SK-N-SH treated with all-trans-retinoic acid at 6 μM for 48 hours (cell line): Measurements from ENCODE around the gene ULK3.

ENCODE experiments used
- ATAC-seq: fragments of 200-7000 bp; cut with Tn5 transposase; 3 replicates; pipeline ENCODE4 v1.9.1; 2020; ENCODE audit warnings: mild to moderate bottlenecking, moderate library complexity
- ARNTL ChIP-seq: fragments of 450-650 bp; formaldehyde crosslinking; IDR thresholded peaks from 2 replicates; pipeline ENCODE4 v1.5.0; 2020; ENCODE audit warnings: low read depth, mild to moderate bottlenecking, moderate library complexity, borderline replicate concordance
- BACH2 ChIP-seq: fragments of 250-450 bp; sonication (Bioruptor Pico); IDR thresholded peaks from 2 replicates; pipeline ENCODE4 v1.9.0; 2021; ENCODE audit warnings: mild to moderate bottlenecking, borderline replicate concordance
- CREB5 ChIP-seq: fragments of 250-450 bp; sonication (Bioruptor Pico); IDR thresholded peaks from 2 replicates; pipeline ENCODE4 v1.5.1; 2020; ENCODE audit warnings: low read depth, mild to moderate bottlenecking, moderate library complexity
- CSDC2 ChIP-seq: fragments of 250-450 bp; sonication (Bioruptor Pico); IDR thresholded peaks from 2 replicates; pipeline ENCODE4 v1.5.0; 2020; ENCODE audit warnings: mild to moderate bottlenecking, moderate library complexity
- CSRNP3 ChIP-seq: fragments of 250-450 bp; sonication (Bioruptor Pico); IDR thresholded peaks from 2 replicates; pipeline ENCODE4 v1.5.1; 2021; ENCODE audit warnings: mild to moderate bottlenecking, moderate library complexity
- ESRRG ChIP-seq: fragments of 250-450 bp; sonication (Bioruptor Pico); IDR thresholded peaks from 2 replicates; pipeline ENCODE4 v1.6.1; 2021; ENCODE audit warnings: mild to moderate bottlenecking
- GLIS3 ChIP-seq: fragments of 250-450 bp; sonication (Bioruptor Pico); IDR thresholded peaks from 2 replicates; pipeline ENCODE4 v1.5.0; 2020; ENCODE audit warnings: mild to moderate bottlenecking, moderate library complexity
- ISL1 ChIP-seq: fragments of 250-450 bp; sonication (Bioruptor Pico); IDR thresholded peaks from 2 replicates; pipeline ENCODE4 v2.1.2; 2022; ENCODE audit warnings: mild to moderate bottlenecking, moderate library complexity
- OSR1 ChIP-seq: fragments of 250-450 bp; sonication (Bioruptor Pico); IDR thresholded peaks from 2 replicates; pipeline ENCODE4 v1.8.0; 2022; ENCODE audit warnings: moderate library complexity, mild to moderate bottlenecking, inconsistent platforms
- PATZ1 ChIP-seq: fragments of 250-450 bp; sonication (Bioruptor Pico); IDR thresholded peaks from 2 replicates; pipeline ENCODE4 v1.8.0; 2020; ENCODE audit warnings: mild to moderate bottlenecking, moderate library complexity, borderline replicate concordance
- POU6F1 ChIP-seq: fragments of 250-450 bp; sonication (Bioruptor Pico); IDR thresholded peaks from 2 replicates; pipeline ENCODE4 v1.8.0; 2021; ENCODE audit warnings: low read depth, mild to moderate bottlenecking, moderate library complexity, borderline replicate concordance
- RARB ChIP-seq: fragments of 250-450 bp; sonication (Bioruptor Pico); IDR thresholded peaks from 2 replicates; pipeline ENCODE4 v1.8.0; 2021; ENCODE audit warnings: mild to moderate bottlenecking, moderate library complexity
- SNAI2 ChIP-seq: fragments of 250-450 bp; sonication (Bioruptor Pico); IDR thresholded peaks from 2 replicates; pipeline ENCODE4 v1.5.0; 2020; ENCODE audit warnings: mild to moderate bottlenecking, moderate library complexity
- TCF4 ChIP-seq: fragments of 250-450 bp; sonication (Bioruptor Pico); IDR thresholded peaks from 2 replicates; pipeline ENCODE4 v1.8.0; 2021; ENCODE audit warnings: mild to moderate bottlenecking, moderate library complexity, borderline replicate concordance
- TOX ChIP-seq: fragments of 250-450 bp; sonication (Bioruptor Pico); IDR thresholded peaks from 2 replicates; pipeline ENCODE4 v1.8.0; 2021; ENCODE audit warnings: mild to moderate bottlenecking, moderate library complexity, borderline replicate concordance
- ZC3H10 ChIP-seq: fragments of 250-450 bp; sonication (Bioruptor Pico); IDR thresholded peaks from 2 replicates; pipeline ENCODE4 v1.5.1; 2021; ENCODE audit warnings: mild to moderate bottlenecking, moderate library complexity
- ZFP3 ChIP-seq: fragments of 250-450 bp; sonication (Bioruptor Pico); IDR thresholded peaks from 2 replicates; pipeline ENCODE4 v1.5.0; 2020; ENCODE audit warnings: mild to moderate bottlenecking, moderate library complexity
- ZFP30 ChIP-seq: fragments of 450-650 bp; formaldehyde crosslinking; IDR thresholded peaks from 2 replicates; pipeline ENCODE4 v1.5.0; 2022; ENCODE audit warnings: mild to moderate bottlenecking, moderate library complexity
- ZNF565 ChIP-seq: fragments of 450-650 bp; formaldehyde crosslinking; conservative IDR thresholded peaks from 2 replicates; pipeline ENCODE4 v1.5.0; 2020; ENCODE audit warnings: low read depth, mild to moderate bottlenecking, moderate library complexity
- ZNF70 ChIP-seq: fragments of 450-650 bp; formaldehyde crosslinking; IDR thresholded peaks from 2 replicates; pipeline ENCODE4 v1.5.0; 2020; ENCODE audit warnings: mild to moderate bottlenecking, moderate library complexity
- ZNF8 ChIP-seq: fragments of 450-650 bp; formaldehyde crosslinking; IDR thresholded peaks from 2 replicates; pipeline ENCODE4 v1.5.0; 2020; ENCODE audit warnings: mild to moderate bottlenecking, moderate library complexity

Gene ULK3

GRCh38 chr15:74845581-74845980 is 2.6 kb upstream of the ULK3 start:
- no peak for ATAC-seq

GRCh38 chr15:74845208-74845568 is 2.2 kb upstream of the ULK3 start:
- no peak for ATAC-seq
- no peak for TF ChIP-seq ZNF8 (CRISPR knock-in tag)
- TF ChIP-seq RARB (CRISPR knock-in tag), result no peak
- TF ChIP-seq ZFP3, result no peak
- no peak for TF ChIP-seq TOX (CRISPR knock-in tag)
- no peak for TF ChIP-seq ZFP30
- TF ChIP-seq ISL1 (CRISPR knock-in tag), result no peak
- TF ChIP-seq CSDC2 (CRISPR knock-in tag), result no peak
- no peak for TF ChIP-seq PATZ1 (CRISPR knock-in tag)
- no peak for TF ChIP-seq TCF4 (CRISPR knock-in tag)
- TF ChIP-seq SNAI2, result no peak
- TF ChIP-seq CREB5 (CRISPR knock-in tag), result no peak
- no peak for TF ChIP-seq BACH2
- TF ChIP-seq OSR1 (CRISPR knock-in tag), result no peak
- TF ChIP-seq ZNF70 (CRISPR knock-in tag), result no peak
- no peak for TF ChIP-seq CSRNP3 (CRISPR knock-in tag)
- no peak for TF ChIP-seq ZC3H10 (CRISPR knock-in tag)
- TF ChIP-seq POU6F1 (CRISPR knock-in tag), result no peak
- no peak for TF ChIP-seq ARNTL (CRISPR knock-in tag)
- no peak for TF ChIP-seq ESRRG (CRISPR knock-in tag)
- TF ChIP-seq ZNF565 (CRISPR knock-in tag), result no peak

More at GRCh38 chr15:74845581-74845980, 2.6 kb upstream of the ULK3 start:
- no peak for TF ChIP-seq BACH2
- no peak for TF ChIP-seq GLIS3 (CRISPR knock-in tag)
- no peak for TF ChIP-seq ZNF8 (CRISPR knock-in tag)
- no peak for TF ChIP-seq SNAI2
- no peak for TF ChIP-seq ZFP3
- no peak for TF ChIP-seq CSRNP3 (CRISPR knock-in tag)
- no peak for TF ChIP-seq ISL1 (CRISPR knock-in tag)
- TF ChIP-seq ARNTL (CRISPR knock-in tag), result no peak
- TF ChIP-seq TCF4 (CRISPR knock-in tag), result no peak
- no peak for TF ChIP-seq ZNF70 (CRISPR knock-in tag)

GRCh38 chr15:74844319-74845207 is 1.6 kb upstream of the ULK3 start:
- no peak for ATAC-seq
- no peak for TF ChIP-seq ISL1 (CRISPR knock-in tag)
- TF ChIP-seq POU6F1 (CRISPR knock-in tag), result no peak
- TF ChIP-seq CSDC2 (CRISPR knock-in tag), result no peak
- TF ChIP-seq ZNF8 (CRISPR knock-in tag), result no peak
- TF ChIP-seq, all 23 proteins: peak for 0
